HUDEP-2 (cell line): ENCODE measurements around the gene CA6.
"Not testable (repeated sequence)": the region's sequence is repeated elsewhere in the genome, so short reads cannot be mapped to it uniquely, and the experiment has no call there.

Source experiments
- DNase-seq, 76 experiments: peaks; one replicate each; lab custom pipeline; 2025; ENCODE audit not compliant: unreplicated experiment in 76 of 76; lab: John Stamatoyannopoulos, UW

The CA6 gene

GRCh38 chr1:8945568-8945967 lies at the start of gene CA6:
Gene CA6, plus strand, starts transcription at chr1:8945868. Its CDS starts 19 bp downstream, at chr1:8945887.
- DNase-seq, result no peak

GRCh38 chr1:8896775-8897174 lies 48.9 kb upstream of the CA6 start:
- not testable (repeated sequence) for DNase-seq

GRCh38 chr1:8897505-8897904 lies 48.2 kb upstream of the CA6 start:
- not testable (repeated sequence) for DNase-seq

- not testable (repeated sequence) for DNase-seq
Observed at GRCh38 chr1:8898418-8898817, 47.2 kb upstream of the CA6 start.

GRCh38 chr1:8899046-8899445 lies 46.6 kb upstream of the CA6 start:
- DNase-seq, result no peak

- not testable (repeated sequence) for DNase-seq
Observed at GRCh38 chr1:8900684-8901083, 45.0 kb upstream of the CA6 start.

- no peak for DNase-seq
Observed at GRCh38 chr1:8902765-8903164, 42.9 kb upstream of the CA6 start.

GRCh38 chr1:8903410-8903809 lies 42.3 kb upstream of the CA6 start:
- no peak for DNase-seq

- DNase-seq, result no peak
Observed at GRCh38 chr1:8903908-8904650, 41.6 kb upstream of the CA6 start.

- no peak for DNase-seq
Observed at GRCh38 chr1:8905582-8906191, 40.0 kb upstream of the CA6 start.

- no peak for DNase-seq
Observed at GRCh38 chr1:8908388-8909151, 37.1 kb upstream of the CA6 start.

- no peak for DNase-seq
Observed at GRCh38 chr1:8910331-8910730, 35.3 kb upstream of the CA6 start.

- DNase-seq, result no peak
Observed at GRCh38 chr1:8910914-8911313, 34.8 kb upstream of the CA6 start.

- DNase-seq, result no peak
Observed at GRCh38 chr1:8911416-8912309, 34.0 kb upstream of the CA6 start.

GRCh38 chr1:8913457-8913856 lies 32.2 kb upstream of the CA6 start:
- no peak for DNase-seq

- no peak for DNase-seq
Observed at GRCh38 chr1:8914466-8914865, 31.2 kb upstream of the CA6 start.

- DNase-seq, result no peak
Observed at GRCh38 chr1:8915446-8915845, 30.2 kb upstream of the CA6 start.

- not testable (repeated sequence) for DNase-seq
Observed at GRCh38 chr1:8917536-8917935, 28.1 kb upstream of the CA6 start.

GRCh38 chr1:8922962-8923361 lies 22.7 kb upstream of the CA6 start:
- no peak for DNase-seq

- no peak for DNase-seq
Observed at GRCh38 chr1:8925406-8925805, 20.3 kb upstream of the CA6 start.

GRCh38 chr1:8925960-8926359 lies 19.7 kb upstream of the CA6 start:
- DNase-seq, result no peak
